Trophoblast cell (in vitro differentiated cells and primary cell): ENCODE data around the gene IFI27.

Experiments used
- DNase-seq, 2 donors: peaks; one replicate each; pipeline ENCODE4 v3.0.0-alpha.2; 2016
- H2AFZ ChIP-seq: 2 replicates; pipeline ENCODE4 v1.6.1; 2013; ENCODE audit warnings: low read length, moderate library complexity, mild to moderate bottlenecking; ENCODE audit not compliant: insufficient read depth, poor library complexity
- H2AK5ac ChIP-seq: 2 replicates; pipeline ENCODE4 v1.6.1; 2013; ENCODE audit warnings: mild to moderate bottlenecking, low read length
- H2BK120ac ChIP-seq: 2 replicates; pipeline ENCODE4 v1.6.1; 2013; ENCODE audit warnings: low read length, mild to moderate bottlenecking, moderate library complexity; ENCODE audit not compliant: insufficient read depth, poor library complexity
- H2BK12ac ChIP-seq: 2 replicates; pipeline ENCODE4 v1.6.1; 2013; ENCODE audit warnings: mild to moderate bottlenecking, low read length, moderate library complexity
- H2BK5ac ChIP-seq: 2 replicates; pipeline ENCODE4 v1.6.1; 2013; ENCODE audit warnings: low read length, low read depth, moderate library complexity, mild to moderate bottlenecking; ENCODE audit not compliant: poor library complexity
- H3K14ac ChIP-seq: 2 replicates; pipeline ENCODE4 v1.6.1; 2013; ENCODE audit warnings: mild to moderate bottlenecking, low read length
- H3K18ac ChIP-seq: 2 replicates; pipeline ENCODE4 v1.6.1; 2013; ENCODE audit warnings: mild to moderate bottlenecking, low read length
- H3K23ac ChIP-seq: 2 replicates; pipeline ENCODE4 v1.6.1; 2013; ENCODE audit warnings: low read length
- H3K27ac ChIP-seq: 2 replicates; pipeline ENCODE4 v1.5.1; 2013; ENCODE audit warnings: low read depth, mild to moderate bottlenecking, inconsistent platforms, low read length, moderate library complexity
- H3K27me3 ChIP-seq: 2 replicates; pipeline ENCODE4 v1.6.1; 2013; ENCODE audit warnings: inconsistent platforms, mild to moderate bottlenecking, low read length, moderate library complexity; ENCODE audit not compliant: insufficient read depth
- H3K36me3 ChIP-seq, 2 experiments: 1 replicate in 1 of 2; 2 replicates in 1 of 2; pipeline ENCODE4 v1.6.1; 2013; ENCODE audit warnings: low read length in 2 of 2, mild to moderate bottlenecking in 2 of 2, moderate library complexity in 1 of 2; ENCODE audit not compliant: insufficient read depth in 2 of 2, control insufficient read depth in 1 of 2
- H3K4ac ChIP-seq: 2 replicates; pipeline ENCODE4 v1.6.1; 2013; ENCODE audit warnings: low read depth, mild to moderate bottlenecking, low read length, moderate library complexity
- H3K4me1 ChIP-seq, 2 experiments: 1 replicate in 1 of 2; 2 replicates in 1 of 2; pipeline ENCODE4 v1.6.1; 2013; ENCODE audit warnings: low read length in 2 of 2, mild to moderate bottlenecking in 2 of 2, moderate library complexity in 1 of 2; ENCODE audit not compliant: insufficient read depth in 2 of 2, control insufficient read depth in 1 of 2
- H3K4me2 ChIP-seq: 2 replicates; pipeline ENCODE4 v1.6.1; 2013; ENCODE audit warnings: inconsistent platforms, mild to moderate bottlenecking, low read length, moderate library complexity
- H3K4me3 ChIP-seq: 2 replicates; pipeline ENCODE4 v1.5.1; 2013; ENCODE audit warnings: mild to moderate bottlenecking, low read depth, low read length, inconsistent platforms
- H3K79me1 ChIP-seq: one replicate; pipeline ENCODE4 v1.6.1; 2013; ENCODE audit warnings: low read length
- H3K79me2 ChIP-seq: 2 replicates; pipeline ENCODE4 v1.6.1; 2013; ENCODE audit warnings: low read length, mild to moderate bottlenecking; ENCODE audit not compliant: control insufficient read depth, insufficient read depth, poor library complexity
- H3K9ac ChIP-seq: 2 replicates; pipeline ENCODE4 v1.6.1; 2013; ENCODE audit warnings: mild to moderate bottlenecking, low read length
- H3K9me3 ChIP-seq: 2 replicates; pipeline ENCODE4 v1.6.1; 2013; ENCODE audit warnings: low read depth, mild to moderate bottlenecking, control low read depth, inconsistent platforms, low read length; ENCODE audit not compliant: insufficient read depth
- H4K12ac ChIP-seq: 2 replicates; pipeline ENCODE4 v1.6.1; 2013; ENCODE audit warnings: low read depth, mild to moderate bottlenecking, low read length, moderate library complexity
- H4K8ac ChIP-seq: 2 replicates; pipeline ENCODE4 v1.6.1; 2013; ENCODE audit warnings: low read depth, mild to moderate bottlenecking, low read length, moderate library complexity
- H4K91ac ChIP-seq: one replicate; pipeline ENCODE4 v1.6.1; 2013; ENCODE audit warnings: low read depth, mild to moderate bottlenecking, low read length, moderate library complexity
- WGBS: extraction: QIAGEN DNeasy Blood & Tissue Kit; methylation state at CpG from one replicate; pipeline ENCODE4 v1.1.7; 2013; ENCODE audit warnings: missing lambda C conversion rate; ENCODE audit not compliant: insufficient read length, insufficient coverage; ENCODE audit errors: extremely low coverage; 5-methylcytosine and 5-hydroxymethylcytosine counted together

Gene IFI27

DNA sequence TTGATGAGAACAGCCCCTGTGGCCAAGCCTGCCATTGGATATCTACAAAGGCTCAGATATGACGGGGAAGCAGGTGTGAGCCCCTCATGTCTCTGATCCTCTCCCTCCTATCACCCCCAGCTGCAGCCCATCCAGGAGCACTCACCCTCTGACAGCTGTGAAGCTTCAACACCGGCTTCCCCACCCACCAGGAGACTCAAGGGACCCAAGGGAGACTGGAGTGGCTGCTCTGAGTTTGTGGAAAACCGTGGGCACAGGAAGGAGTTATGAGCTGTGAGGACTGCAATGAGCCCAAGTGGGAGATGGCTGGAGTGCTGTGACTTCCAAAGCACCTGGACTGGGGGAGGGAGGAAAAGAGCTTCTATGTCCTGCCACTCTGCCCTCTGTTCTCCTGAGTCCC is 10.9 kb downstream of the IFI27 start:
- Histone ChIP-seq H3K27me3 (no peaks in the 10 kb centered on the region), H2AFZ (no peak overlapping the region), H3K79me2 (no peaks in the 10 kb centered on the region), H3K36me3 (no peaks in the 10 kb centered on the region), H4K8ac (no peak overlapping the region), H3K4me1 (no peaks in the 10 kb centered on the region), H3K23ac (no peak overlapping the region), H3K4me2 (no peak overlapping the region), H3K9me3 (peaks cover 4% of the 10 kb centered on the region), H2BK12ac (no peak overlapping the region), H3K79me1 (no peaks in the 10 kb centered on the region), H2AK5ac (no peak overlapping the region), H3K14ac (no peak overlapping the region), H3K18ac (no peak overlapping the region), H3K4ac (no peak overlapping the region), H3K4me3 (no peak overlapping the region), H2BK5ac (no peak overlapping the region), H3K9ac (no peak overlapping the region), H4K12ac (no peak overlapping the region), H4K91ac (no peak overlapping the region), H3K27ac (no peak overlapping the region), H2BK120ac (no peak overlapping the region)
- WGBS = no CpG with 5 or more reads among the region's 3 CpGs
- no peak for DNase-seq

GRCh38 chr14:94122438-94122837 is 11.9 kb downstream of the IFI27 start:
- Histone ChIP-seq H3K79me2 (no peaks in the 10 kb centered on the region), H3K27me3 (no peaks in the 10 kb centered on the region), H3K36me3 (no peaks in the 10 kb centered on the region), H3K23ac (no peak overlapping the region), H3K4ac (no peak overlapping the region), H2AK5ac (no peak overlapping the region), H3K9me3 (peaks cover 3% of the 10 kb centered on the region), H3K18ac (no peak overlapping the region), H2AFZ (no peak overlapping the region), H3K4me3 (no peak overlapping the region), H2BK120ac (no peak overlapping the region), H4K8ac (no peak overlapping the region), H3K79me1 (no peaks in the 10 kb centered on the region), H3K27ac (no peak overlapping the region), H2BK12ac (no peak overlapping the region), H3K14ac (no peak overlapping the region), H4K12ac (no peak overlapping the region), H3K4me2 (no peak overlapping the region), H2BK5ac (no peak overlapping the region), H3K9ac (no peak overlapping the region), H3K4me1 (no peaks in the 10 kb centered on the region), H4K91ac (no peak overlapping the region)
- no peak for DNase-seq
- no CpG with 5 or more reads among the region's 3 CpGs for WGBS

GRCh38 chr14:94123296-94123695 is 12.8 kb downstream of the IFI27 start:
- H2AK5ac ChIP-seq = no peak overlapping the region
- no peak overlapping the region for H3K4me2 ChIP-seq
- peaks cover 3% of the 10 kb centered on the region for H3K9me3 ChIP-seq
- no peak overlapping the region for H3K18ac ChIP-seq
- no peak overlapping the region for H3K4ac ChIP-seq
- no peak overlapping the region for H2BK5ac ChIP-seq
- H4K91ac ChIP-seq = no peak overlapping the region
- H2BK12ac ChIP-seq = no peak overlapping the region
- no peak overlapping the region for H4K12ac ChIP-seq
- H3K79me2 ChIP-seq = no peaks in the 10 kb centered on the region
- no peaks in the 10 kb centered on the region for H3K27me3 ChIP-seq
- H2BK120ac ChIP-seq = no peak overlapping the region
- H3K4me3 ChIP-seq = no peak overlapping the region
- H4K8ac ChIP-seq = no peak overlapping the region
- H3K36me3 ChIP-seq = no peaks in the 10 kb centered on the region
- H3K23ac ChIP-seq = no peak overlapping the region
- no peak overlapping the region for H3K9ac ChIP-seq
- no peak overlapping the region for H2AFZ ChIP-seq
- no peaks in the 10 kb centered on the region for H3K79me1 ChIP-seq
- H3K27ac ChIP-seq = no peak overlapping the region
- H3K14ac ChIP-seq = no peak overlapping the region
- no peak for DNase-seq
- no peaks in the 10 kb centered on the region for H3K4me1 ChIP-seq
- no CpG with 5 or more reads among the region's 9 CpGs for WGBS

GRCh38 chr14:94123868-94124267 is 13.3 kb downstream of the IFI27 start:
- Histone ChIP-seq H2BK5ac (no peak overlapping the region), H3K4me1 (no peaks in the 10 kb centered on the region), H4K8ac (no peak overlapping the region), H3K36me3 (no peaks in the 10 kb centered on the region), H3K9ac (no peak overlapping the region), H3K27ac (no peak overlapping the region), H3K23ac (no peak overlapping the region), H4K91ac (no peak overlapping the region), H3K4ac (no peak overlapping the region), H2AFZ (no peak overlapping the region), H3K9me3 (peaks cover 3% of the 10 kb centered on the region), H3K14ac (no peak overlapping the region), H2AK5ac (no peak overlapping the region), H2BK120ac (no peak overlapping the region), H2BK12ac (no peak overlapping the region), H4K12ac (no peak overlapping the region), H3K79me2 (no peaks in the 10 kb centered on the region), H3K4me3 (no peak overlapping the region), H3K4me2 (no peak overlapping the region), H3K79me1 (no peaks in the 10 kb centered on the region), H3K18ac (no peak overlapping the region), H3K27me3 (no peaks in the 10 kb centered on the region)
- no CpG with 5 or more reads among the region's 1 CpG for WGBS
- DNase-seq = no peak
